COLO668 (cell line): Measurements from ENCODE around the gene SMARCC2.
A peak's percentile ranks its signal among the peaks of the same experiment; 100 is the strongest.

ENCODE experiments used
- DNase-seq: peaks from one replicate; lab custom pipeline; 2025; ENCODE audit not compliant: unreplicated experiment; lab: John Stamatoyannopoulos, UW

Gene SMARCC2

GRCh38 chr12:56189099-56189917, at the start of gene SMARCC2:
Gene SMARCC2 (minus strand): TSS chr12:56189483. CDS start chr12:56189461, 22 bp downstream.
- DNase-seq = peak; percentile 88

DNA sequence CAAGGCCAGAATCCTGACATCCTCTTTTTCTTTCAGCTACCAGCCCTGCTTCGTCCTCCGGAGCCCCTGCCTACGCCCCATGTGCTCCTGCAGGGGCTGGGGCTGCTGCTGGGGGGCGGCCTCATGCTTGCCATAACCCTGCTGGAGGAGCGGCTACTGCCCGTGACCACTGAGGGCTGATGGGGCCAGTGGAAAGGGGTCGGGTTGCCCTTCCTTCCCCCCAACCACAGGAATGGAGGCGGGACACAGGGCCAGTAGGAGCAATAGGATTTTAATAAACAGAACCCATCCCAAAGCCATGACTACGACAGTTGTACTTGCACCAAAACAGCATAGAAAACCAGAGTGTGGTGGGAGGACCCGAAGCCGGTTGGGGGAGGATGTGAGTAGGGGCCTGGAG, 48.3 kb upstream of the SMARCC2 start:
- no peak for DNase-seq

- DNase-seq = no peak
Observed at GRCh38 chr12:56236985-56237384, 47.7 kb upstream of the SMARCC2 start.

DNA sequence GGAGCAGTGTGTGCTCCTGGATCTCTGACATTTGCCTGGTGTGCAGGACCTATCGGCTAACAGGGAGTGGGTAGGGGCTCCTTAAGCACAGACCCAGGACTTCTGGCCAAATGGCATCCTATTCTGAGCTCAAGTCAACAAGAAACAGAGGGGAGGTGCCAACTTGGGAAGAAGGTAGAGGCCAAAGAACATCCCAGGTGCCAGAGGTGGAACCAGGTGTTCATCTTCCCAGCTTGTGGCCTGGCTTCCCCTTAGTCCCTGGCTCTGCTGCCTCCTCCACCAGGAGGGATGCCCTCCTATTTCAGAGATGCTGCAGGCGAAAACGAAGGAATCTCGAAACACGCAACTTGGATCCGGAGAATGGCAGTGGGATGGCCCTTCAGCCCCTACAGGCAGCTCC, 46.8 kb upstream of the SMARCC2 start:
- no peak for DNase-seq

DNA sequence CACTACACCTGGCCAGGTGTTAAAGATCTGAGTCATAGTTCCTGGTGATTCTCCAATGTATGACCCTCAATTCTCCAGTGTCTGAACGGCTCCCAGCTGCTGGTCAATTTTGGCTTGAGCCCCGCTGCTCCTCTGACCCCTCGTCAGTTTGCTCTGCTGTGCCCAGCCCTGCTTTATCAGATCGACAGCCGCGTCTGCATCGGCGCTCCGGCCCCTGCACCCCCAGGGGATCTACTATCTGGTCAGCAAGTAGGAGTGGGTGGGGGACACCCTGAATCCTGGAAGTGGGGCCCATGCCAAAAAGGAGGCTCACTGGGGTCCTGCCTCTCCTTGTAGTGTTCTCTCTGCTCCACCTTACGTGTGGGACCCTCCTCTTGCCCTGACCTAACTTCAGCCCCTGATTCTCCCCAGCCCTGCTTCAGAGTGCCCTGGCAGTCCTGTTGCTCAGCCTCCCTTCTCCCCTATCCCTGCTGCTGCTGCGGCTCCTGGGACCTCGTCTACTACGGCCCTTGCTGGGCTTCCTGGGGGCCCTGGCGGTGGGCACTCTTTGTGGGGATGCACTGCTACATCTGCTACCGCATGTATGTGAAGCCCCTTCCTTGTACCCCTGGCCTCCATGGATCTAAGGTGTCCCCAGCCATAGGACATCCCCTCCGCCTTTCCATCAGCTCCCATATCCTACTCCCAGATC, 45.6 kb upstream of the SMARCC2 start:
- DNase-seq = no peak

GRCh38 chr12:56231184-56231582, 41.9 kb upstream of the SMARCC2 start:
- DNase-seq = no peak

GRCh38 chr12:56230432-56231183, 41.3 kb upstream of the SMARCC2 start:
- peak; percentile 70 for DNase-seq

DNA sequence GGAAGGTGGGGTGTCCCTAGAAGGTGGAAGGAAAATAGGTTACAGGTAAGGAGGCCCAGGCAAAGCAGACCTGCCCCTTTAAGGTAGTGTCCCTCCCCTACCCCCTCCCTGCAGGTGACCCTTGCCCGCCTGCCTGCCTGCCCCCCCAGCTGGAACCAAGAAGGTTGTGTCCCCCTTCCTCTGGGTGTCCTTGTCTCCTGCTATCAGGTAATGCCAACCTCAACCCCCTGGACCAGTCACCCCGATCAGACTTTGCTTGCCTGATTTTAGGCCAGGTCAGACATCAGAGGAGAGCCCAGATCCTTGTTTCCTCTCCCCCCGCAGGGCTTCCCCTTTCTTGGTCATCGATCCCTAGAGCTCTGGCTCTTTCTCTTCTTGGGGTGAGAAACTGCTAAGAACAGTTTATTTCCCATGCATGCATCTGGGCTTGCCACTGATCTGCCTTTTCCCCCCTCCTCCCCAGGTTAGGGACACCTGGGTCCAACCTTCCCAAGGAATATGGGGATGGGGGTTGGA, 40.7 kb upstream of the SMARCC2 start, which contains the start of gene SLC39A5:
SLC39A5 (plus strand) TSS at position 136 of the 516 bp plus-strand sequence. CDS start 1,224 bp downstream, outside the sequence.
- DNase-seq = no peak

- DNase-seq = no peak
Observed at GRCh38 chr12:56229082-56229481, 39.8 kb upstream of the SMARCC2 start.

- no peak for DNase-seq
Observed at GRCh38 chr12:56224954-56225353, 35.7 kb upstream of the SMARCC2 start.

DNA sequence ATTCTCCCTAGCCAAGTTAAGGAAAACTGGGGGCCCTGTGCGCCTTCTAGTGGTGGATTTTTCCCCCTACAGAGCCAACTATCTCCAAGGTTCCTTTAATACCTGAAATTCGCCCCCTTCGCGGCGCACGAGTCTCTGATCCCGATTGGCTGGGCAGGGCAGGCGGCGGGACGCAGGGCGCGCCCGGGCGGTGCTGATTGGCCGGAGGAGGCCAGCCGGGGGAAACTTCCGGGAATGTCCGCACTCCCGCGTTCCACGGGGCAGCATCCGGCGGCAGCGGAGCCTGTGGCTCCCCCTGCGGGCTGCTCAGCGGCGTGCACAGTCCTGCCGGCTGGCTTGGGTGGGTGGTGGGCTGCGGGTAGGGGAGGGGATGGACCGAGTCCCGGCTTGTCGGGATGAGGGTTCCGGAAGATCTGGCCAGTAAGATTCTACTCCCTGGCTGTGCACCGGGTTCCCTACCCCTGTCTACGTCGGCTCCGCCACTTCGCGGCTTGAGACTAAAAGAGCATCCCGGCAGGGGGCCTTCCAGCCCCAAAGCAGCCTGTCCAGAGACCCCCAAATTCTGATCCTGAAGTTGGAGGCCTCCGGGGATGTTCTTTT, 34.9 kb upstream of the SMARCC2 start, which contains the start of gene NABP2:
NABP2 (plus strand) TSS at position 241 of the 600 bp plus-strand sequence. CDS start 515 bp downstream, outside the sequence.
- DNase-seq = peak; percentile 95

DNA sequence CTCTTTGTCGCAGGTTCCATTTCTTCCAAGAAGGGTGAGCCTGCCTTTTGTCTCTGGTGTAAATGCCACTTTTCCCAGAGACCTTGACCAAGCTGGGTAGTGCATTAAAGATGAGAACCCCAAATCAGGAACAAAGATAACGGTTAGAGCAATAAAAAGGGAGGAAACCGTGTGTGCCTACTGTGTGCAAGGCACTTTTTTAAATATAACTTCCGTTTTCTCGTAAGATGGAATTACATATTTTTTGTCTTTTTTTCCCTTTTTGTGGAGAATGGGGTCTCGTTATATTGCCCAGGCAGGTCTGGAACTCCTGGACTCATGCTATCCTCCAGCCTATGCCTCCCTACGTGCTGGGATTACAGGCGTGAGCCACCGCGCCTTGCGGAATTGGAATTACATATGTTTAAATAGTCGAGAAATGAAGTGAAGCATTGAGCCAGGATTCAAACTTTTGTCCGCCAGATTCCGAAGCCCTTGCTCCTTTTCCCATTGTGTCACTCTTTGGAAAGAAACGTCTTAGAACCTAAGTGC, 34.4 kb upstream of the SMARCC2 start:
- DNase-seq = no peak

DNA sequence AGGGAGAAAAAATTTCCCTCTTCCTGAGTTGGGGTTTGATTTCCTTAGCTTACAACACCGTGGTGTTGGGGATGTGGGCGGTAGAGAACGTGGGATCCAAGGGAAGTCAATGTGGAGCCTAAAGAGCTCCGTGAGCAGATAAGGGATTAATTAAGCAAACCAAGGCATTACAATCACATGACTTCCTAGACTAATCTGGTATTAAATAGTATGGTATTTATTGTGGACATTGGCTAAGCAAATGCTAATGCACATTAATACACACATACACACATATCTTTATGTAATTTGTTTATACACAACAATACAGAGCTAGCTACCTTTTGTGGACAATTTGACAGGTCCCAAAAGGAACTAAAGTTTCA, 33.2 kb upstream of the SMARCC2 start:
- no peak for DNase-seq

DNA sequence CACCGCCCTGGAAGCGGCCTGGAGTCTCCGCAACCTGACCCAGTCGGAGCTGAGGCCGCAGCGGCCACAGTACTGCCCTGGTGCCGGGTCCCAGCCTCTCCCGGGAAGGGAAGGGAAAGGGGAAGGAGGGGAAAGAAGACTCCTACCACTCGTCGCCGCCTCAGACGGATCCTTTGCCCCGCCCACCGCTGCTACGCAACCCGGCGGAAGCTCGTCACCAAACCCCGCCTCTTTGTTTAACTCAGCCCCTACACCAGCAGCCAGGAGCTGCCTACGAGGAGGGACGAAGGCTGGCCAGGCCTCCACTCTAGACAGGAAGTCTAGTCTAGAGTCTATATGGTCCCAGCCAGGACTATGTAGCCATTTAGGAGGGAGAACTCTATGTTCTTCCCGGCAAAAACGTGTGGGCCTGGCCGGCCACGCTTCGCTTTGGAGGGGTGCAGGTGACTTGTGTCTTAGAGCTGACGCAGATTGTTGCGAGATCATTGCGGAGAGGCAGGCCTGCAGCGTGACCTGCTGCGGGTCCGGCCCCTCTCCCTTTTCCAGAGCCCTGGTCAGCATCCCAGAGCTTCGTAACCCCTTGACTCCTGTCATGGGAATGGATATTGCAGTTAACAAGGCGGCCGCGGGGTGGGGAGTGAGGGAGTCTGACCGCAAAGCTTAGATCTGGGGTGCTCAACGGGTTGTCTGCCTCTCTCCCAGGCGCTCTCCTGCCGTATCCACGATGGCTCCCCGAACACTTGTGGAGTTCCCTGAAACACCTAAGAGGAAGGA, 32.7 kb upstream of the SMARCC2 start, which contains the start of gene RNF41:
RNF41 (minus strand) TSS at position 166 of the 774 bp plus-strand sequence. CDS start 7,875 bp downstream, outside the sequence.
- DNase-seq = peak; percentile 88

- DNase-seq = peak; percentile 17
Observed at GRCh38 chr12:56221232-56221756, 32.0 kb upstream of the SMARCC2 start.

- DNase-seq = no peak
Observed at GRCh38 chr12:56220611-56221231, 31.4 kb upstream of the SMARCC2 start.

- DNase-seq = no peak
Observed at GRCh38 chr12:56219840-56220239, 30.6 kb upstream of the SMARCC2 start.

DNA sequence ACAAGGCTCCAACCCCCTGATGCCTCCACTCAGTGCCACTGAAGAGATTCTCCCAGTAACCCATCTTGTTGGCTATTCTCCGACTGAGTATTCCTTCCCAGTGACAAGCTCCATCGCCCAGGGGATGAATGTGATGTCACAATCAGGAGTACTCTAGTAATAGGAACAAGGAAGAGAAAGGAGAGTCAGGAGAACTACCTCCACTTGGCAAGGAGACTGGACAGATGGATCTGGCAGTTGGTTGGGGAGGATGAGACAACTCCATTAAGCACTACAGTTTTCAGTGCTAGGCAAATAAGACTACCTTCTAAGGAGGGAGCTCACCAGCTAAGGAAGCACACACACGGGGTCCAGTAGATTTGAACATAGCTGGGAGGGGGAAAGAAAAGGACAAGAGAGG, 27.2 kb upstream of the SMARCC2 start:
- DNase-seq = no peak

- DNase-seq = no peak
Observed at GRCh38 chr12:56213878-56214277, 24.6 kb upstream of the SMARCC2 start.
